Measurements from ENCODE around the gene ALDH1L1.

ALDH1L1 gene

GRCh38 chr3:126110431-126111125 is 69.8 kb downstream of the ALDH1L1 start:
- H3K27ac ChIP-seq, result no peak overlapping the region

GRCh38 chr3:126109880-126110235 is 70.5 kb downstream of the ALDH1L1 start:
- Histone ChIP-seq H3K27ac (no peak overlapping the region), H3K4me3 (no peak overlapping the region)

More at GRCh38 chr3:126110431-126111125, 69.8 kb downstream of the ALDH1L1 start:
- H3K4me3 ChIP-seq, result no peak overlapping the region

- no peak overlapping the region for H3K27ac ChIP-seq
- no peak overlapping the region for H3K4me3 ChIP-seq
Observed at GRCh38 chr3:126109146-126109879, 71.1 kb downstream of the ALDH1L1 start.

- H3K27ac ChIP-seq, result no peak overlapping the region
- no peak overlapping the region for H3K4me3 ChIP-seq
Observed at GRCh38 chr3:126108676-126109050, 71.7 kb downstream of the ALDH1L1 start.

- Histone ChIP-seq H3K4me3 (no peak overlapping the region), H3K27ac (no peak overlapping the region)
Observed at GRCh38 chr3:126107957-126108675, 72.3 kb downstream of the ALDH1L1 start.

- H3K27ac ChIP-seq, result no peak overlapping the region
- no peak overlapping the region for H3K4me3 ChIP-seq
Observed at GRCh38 chr3:126107203-126107939, 73.0 kb downstream of the ALDH1L1 start.

GRCh38 chr3:126106336-126107202 is 73.8 kb downstream of the ALDH1L1 start:
- no peak overlapping the region for H3K4me3 ChIP-seq

GRCh38 chr3:126105691-126106187 is 74.6 kb downstream of the ALDH1L1 start:
- Histone ChIP-seq H3K27ac (no peak overlapping the region), H3K4me3 (no peak overlapping the region)

More at GRCh38 chr3:126106336-126107202, 73.8 kb downstream of the ALDH1L1 start:
- no peak overlapping the region for H3K27ac ChIP-seq

- Histone ChIP-seq H3K4me3 (no peak overlapping the region), H3K27ac (no peak overlapping the region)
Observed at GRCh38 chr3:126104742-126105605, 75.4 kb downstream of the ALDH1L1 start.

GRCh38 chr3:126104028-126104635 is 76.3 kb downstream of the ALDH1L1 start:
- no peak overlapping the region for H3K27ac ChIP-seq
- H3K4me3 ChIP-seq, result no peak overlapping the region

GRCh38 chr3:126103121-126104027 is 77.0 kb downstream of the ALDH1L1 start:
- H3K4me3 ChIP-seq, result no peak overlapping the region
- H3K27ac ChIP-seq, result peak overlapping the region in 3 of 21 experiments; percentile 49 to 66 (median 56)

- Histone ChIP-seq H3K4me3 (no peak overlapping the region), H3K27ac (peak overlapping the region in 6 of 21 experiments; percentile 5 to 66 (median 47))
Observed at GRCh38 chr3:126102530-126102951, 77.8 kb downstream of the ALDH1L1 start.

GRCh38 chr3:126102011-126102410 is 78.4 kb downstream of the ALDH1L1 start:
- no peak overlapping the region for H3K4me3 ChIP-seq
- peak overlapping the region in 5 of 21 experiments; percentile 5 to 72 (median 45) for H3K27ac ChIP-seq

GRCh38 chr3:126101521-126101982 is 78.8 kb downstream of the ALDH1L1 start:
- Histone ChIP-seq H3K27ac (peak overlapping the region in 3 of 21 experiments; percentile 18 to 72 (median 45)), H3K4me3 (no peak overlapping the region)

- H3K27ac ChIP-seq, result no peak overlapping the region
- no peak overlapping the region for H3K4me3 ChIP-seq
Observed at GRCh38 chr3:126100634-126101301, 79.6 kb downstream of the ALDH1L1 start.

GRCh38 chr3:126100269-126100633 is 80.1 kb downstream of the ALDH1L1 start:
- Histone ChIP-seq H3K4me3 (no peak overlapping the region), H3K27ac (no peak overlapping the region)
